MM.1S (cell line): ENCODE data around the gene UCP3.

Source experiments
- DNase-seq: peaks from one replicate; pipeline ENCODE4 v3.0.0-alpha.2; 2015
- H2AFZ ChIP-seq: fragments of 300-600 bp; sonication (generic); 2 replicates; pipeline ENCODE4 v1.6.0; 2016; ENCODE audit warnings: antibody characterized with exemption, low read length
- H3F3A ChIP-seq: fragments of 300-600 bp; sonication (generic); 2 replicates; pipeline ENCODE4 v1.6.1; 2016; ENCODE audit warnings: mild to moderate bottlenecking, antibody characterized with exemption, low read length, moderate library complexity, mixed read lengths; ENCODE audit not compliant: insufficient read depth
- H3K27ac ChIP-seq: fragments of 300-600 bp; sonication (generic); 2 replicates; pipeline ENCODE4 v1.5.1; 2016; ENCODE audit warnings: mild to moderate bottlenecking, low read length
- H3K27me3 ChIP-seq: fragments of 300-600 bp; sonication (generic); replicated peaks from 2 replicates; pipeline ENCODE4 v1.6.0; 2016; ENCODE audit warnings: low read length; ENCODE audit not compliant: insufficient read depth
- H3K36me3 ChIP-seq: fragments of 300-600 bp; sonication (generic); replicated peaks from 2 replicates; pipeline ENCODE4 v1.6.1; 2016; ENCODE audit warnings: mild to moderate bottlenecking, low read length, mixed read lengths; ENCODE audit not compliant: insufficient read depth
- H3K4me1 ChIP-seq: fragments of 300-600 bp; sonication (generic); 2 replicates; pipeline ENCODE4 v1.6.1; 2016; ENCODE audit warnings: low read length, mixed read lengths
- H3K4me2 ChIP-seq: fragments of 300-600 bp; sonication (generic); 2 replicates; pipeline ENCODE4 v1.6.0; 2016; ENCODE audit warnings: low read depth, low read length
- H3K4me3 ChIP-seq: fragments of 300-600 bp; sonication (generic); 2 replicates; pipeline ENCODE4 v1.5.1; 2016; ENCODE audit warnings: low read length, mixed read lengths
- H3K79me2 ChIP-seq: fragments of 300-600 bp; sonication (generic); 2 replicates; pipeline ENCODE4 v1.6.1; 2016; ENCODE audit warnings: mixed run types, low read length, mixed read lengths
- H3K9ac ChIP-seq: fragments of 300-600 bp; sonication (generic); 2 replicates; pipeline ENCODE4 v1.6.1; 2016; ENCODE audit warnings: low read length, mixed read lengths
- H3K9me2 ChIP-seq: fragments of 300-600 bp; sonication (generic); replicated peaks from 2 replicates; pipeline ENCODE4 v1.6.1; 2016; ENCODE audit warnings: mild to moderate bottlenecking, low read length, mixed read lengths; ENCODE audit not compliant: insufficient read depth
- H3K9me3 ChIP-seq: fragments of 300-600 bp; sonication (generic); replicated peaks from 2 replicates; pipeline ENCODE4 v1.6.1; 2016; ENCODE audit warnings: mild to moderate bottlenecking, low read length, mixed read lengths; ENCODE audit not compliant: insufficient read depth
- H4K20me1 ChIP-seq: fragments of 300-600 bp; sonication (generic); 2 replicates; pipeline ENCODE4 v1.6.1; 2016; ENCODE audit warnings: mild to moderate bottlenecking, low read length, moderate library complexity, mixed read lengths; ENCODE audit not compliant: insufficient read depth
- EZH2 ChIP-seq: fragments of 300-600 bp; sonication (generic); optimal IDR thresholded peaks from 2 replicates; pipeline ENCODE3; 2017; ENCODE audit warnings: low read depth, mild to moderate bottlenecking, antibody characterized with exemption, low read length, mixed read lengths
- EZH2phosphoT487 ChIP-seq: fragments of 300-600 bp; sonication (generic); IDR thresholded peaks from 2 replicates; pipeline ENCODE4 v1.6.1; 2018; ENCODE audit warnings: antibody characterized with exemption, low read length
- TF ChIP-seq, protein P1 (sequence below): fragments of 300-600 bp; sonication (generic); IDR thresholded peaks from 2 replicates; pipeline ENCODE4 v1.5.1; 2016; ENCODE audit warnings: antibody characterized with exemption, low read length, mixed read lengths

The UCP3 gene

DNA sequence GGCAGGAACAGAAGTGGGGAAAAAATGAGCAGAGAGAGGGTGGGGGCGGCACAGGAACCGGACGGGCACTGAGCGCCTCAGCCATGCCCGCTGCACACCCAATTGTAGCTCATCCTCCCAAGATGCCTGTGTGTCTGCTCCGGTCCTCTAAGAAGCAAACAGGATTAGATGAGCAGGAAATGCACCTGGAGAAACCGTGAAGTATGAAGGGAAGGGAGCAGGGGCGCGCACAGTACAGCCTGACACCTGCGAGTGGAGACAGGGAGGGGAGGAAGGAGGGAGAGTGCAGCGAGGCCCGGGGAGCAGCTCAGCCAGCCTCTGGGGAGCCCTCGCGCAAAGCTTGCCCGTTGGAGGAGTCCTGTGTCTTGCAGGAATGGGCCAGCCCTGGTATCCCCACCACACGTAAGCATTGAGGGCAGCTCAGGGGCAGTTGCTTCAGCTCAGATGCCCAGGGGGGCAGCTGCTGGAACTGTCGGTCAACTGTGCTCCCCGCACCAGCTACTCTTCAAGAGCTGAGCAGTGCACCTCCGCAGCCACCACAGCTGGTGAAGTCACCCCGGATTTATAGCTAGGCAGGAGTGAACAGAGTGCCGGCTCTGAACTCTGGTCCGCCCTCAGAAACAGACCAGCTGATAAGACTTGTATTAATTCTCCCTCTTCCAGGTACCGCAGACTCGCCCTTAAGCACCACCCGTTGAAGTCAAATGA is 51.1 kb downstream of the UCP3 start:
- no peak overlapping the region for H3K4me2 ChIP-seq
- H4K20me1 ChIP-seq, result no peaks in the 10 kb centered on the region
- no peak for DNase-seq
- no peak overlapping the region for H3K27ac ChIP-seq
- no peaks in the 10 kb centered on the region for H3K9me2 ChIP-seq
- no peak overlapping the region for H2AFZ ChIP-seq
- H3K79me2 ChIP-seq, result no peaks in the 10 kb centered on the region
- TF ChIP-seq, protein P1, sequence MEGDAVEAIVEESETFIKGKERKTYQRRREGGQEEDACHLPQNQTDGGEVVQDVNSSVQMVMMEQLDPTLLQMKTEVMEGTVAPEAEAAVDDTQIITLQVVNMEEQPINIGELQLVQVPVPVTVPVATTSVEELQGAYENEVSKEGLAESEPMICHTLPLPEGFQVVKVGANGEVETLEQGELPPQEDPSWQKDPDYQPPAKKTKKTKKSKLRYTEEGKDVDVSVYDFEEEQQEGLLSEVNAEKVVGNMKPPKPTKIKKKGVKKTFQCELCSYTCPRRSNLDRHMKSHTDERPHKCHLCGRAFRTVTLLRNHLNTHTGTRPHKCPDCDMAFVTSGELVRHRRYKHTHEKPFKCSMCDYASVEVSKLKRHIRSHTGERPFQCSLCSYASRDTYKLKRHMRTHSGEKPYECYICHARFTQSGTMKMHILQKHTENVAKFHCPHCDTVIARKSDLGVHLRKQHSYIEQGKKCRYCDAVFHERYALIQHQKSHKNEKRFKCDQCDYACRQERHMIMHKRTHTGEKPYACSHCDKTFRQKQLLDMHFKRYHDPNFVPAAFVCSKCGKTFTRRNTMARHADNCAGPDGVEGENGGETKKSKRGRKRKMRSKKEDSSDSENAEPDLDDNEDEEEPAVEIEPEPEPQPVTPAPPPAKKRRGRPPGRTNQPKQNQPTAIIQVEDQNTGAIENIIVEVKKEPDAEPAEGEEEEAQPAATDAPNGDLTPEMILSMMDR, result no peak
- TF ChIP-seq EZH2phosphoT487, result no peak
- no peak for TF ChIP-seq EZH2
- no peak overlapping the region for H3K9ac ChIP-seq
- no peaks in the 10 kb centered on the region; the same call in 1 of the 2 replicates for H3K27me3 ChIP-seq
- H3K4me3 ChIP-seq, result no peak overlapping the region
- H3K4me1 ChIP-seq, result no peaks in the 10 kb centered on the region
- H3K9me3 ChIP-seq, result no peaks in the 10 kb centered on the region
- H3K36me3 ChIP-seq, result no peaks in the 10 kb centered on the region
- H3F3A ChIP-seq, result no peaks in the 10 kb centered on the region

DNA sequence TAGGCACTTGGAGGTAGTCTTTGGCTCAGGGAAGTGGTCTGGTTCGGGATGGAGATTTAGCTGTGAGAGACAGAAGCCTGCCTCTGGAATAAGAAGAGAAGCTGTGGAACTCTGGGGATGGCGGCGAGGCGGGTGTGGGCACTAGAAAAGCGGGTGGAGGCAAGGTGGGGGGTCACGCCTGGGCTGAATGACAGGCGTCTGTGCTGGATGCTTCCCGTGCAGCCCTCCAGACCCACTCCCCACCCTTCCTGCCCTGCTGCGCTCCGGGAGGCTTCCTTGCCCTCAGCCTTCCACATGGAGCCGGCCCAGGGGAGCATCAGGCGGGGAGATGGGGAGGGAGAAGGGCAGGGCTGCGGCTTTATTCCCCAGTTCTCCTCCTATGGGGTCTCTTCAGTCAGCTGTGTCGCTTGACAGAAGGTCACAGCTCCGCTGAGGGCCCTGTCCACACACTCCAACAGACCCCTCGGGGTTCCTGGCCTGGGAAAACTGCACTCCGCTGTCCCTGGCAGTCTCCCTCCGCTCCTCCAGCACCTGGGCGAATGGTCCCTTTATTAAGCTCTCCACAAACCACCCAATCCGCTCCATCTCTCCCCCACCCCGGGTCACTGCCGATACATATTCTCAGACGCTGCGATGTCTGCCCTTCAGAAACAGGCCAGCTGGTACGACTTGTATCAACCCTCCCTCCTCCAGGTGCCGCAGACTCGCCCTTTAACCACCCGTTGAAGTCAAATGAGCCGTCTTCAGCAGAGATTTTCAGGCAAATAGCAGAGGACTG is 51.8 kb downstream of the UCP3 start:
- H3K4me1 ChIP-seq, result no peaks in the 10 kb centered on the region
- no peaks in the 10 kb centered on the region for H3K9me3 ChIP-seq
- no peak overlapping the region for H3K9ac ChIP-seq
- H3K79me2 ChIP-seq, result no peaks in the 10 kb centered on the region
- H3F3A ChIP-seq, result no peaks in the 10 kb centered on the region
- DNase-seq, result no peak
- H3K27ac ChIP-seq, result no peak overlapping the region
- no peaks in the 10 kb centered on the region; the same call in 1 of the 2 replicates for H3K27me3 ChIP-seq
- no peak overlapping the region for H3K4me2 ChIP-seq
- no peaks in the 10 kb centered on the region for H3K9me2 ChIP-seq
- no peaks in the 10 kb centered on the region for H4K20me1 ChIP-seq
- no peak for TF ChIP-seq EZH2phosphoT487
- TF ChIP-seq, protein P1, result no peak
- no peak for TF ChIP-seq EZH2
- no peak overlapping the region for H2AFZ ChIP-seq
- H3K4me3 ChIP-seq, result no peak overlapping the region
- no peaks in the 10 kb centered on the region for H3K36me3 ChIP-seq

DNA sequence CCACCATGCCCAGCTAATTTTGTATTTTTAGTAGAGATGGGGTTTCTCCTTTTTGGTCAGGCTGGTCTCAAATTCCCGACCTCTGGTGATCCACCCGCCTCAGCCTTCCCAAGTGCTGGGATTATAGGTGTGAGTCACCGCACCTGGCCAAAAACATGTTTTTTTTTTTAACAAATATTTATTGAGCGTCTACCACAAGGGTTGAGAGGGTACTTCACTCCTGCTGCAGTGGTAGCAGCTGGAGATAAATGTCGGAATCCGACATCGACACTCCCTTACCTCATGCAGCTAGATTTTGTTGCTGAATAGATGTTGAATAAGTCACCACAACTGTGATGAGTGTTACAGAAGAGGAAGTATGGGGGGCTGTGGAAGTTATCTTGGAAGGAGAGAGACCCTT is 57.1 kb downstream of the UCP3 start:
- Histone ChIP-seq H2AFZ (no peak overlapping the region), H3K27me3 (no peaks in the 10 kb centered on the region), H4K20me1 (no peaks in the 10 kb centered on the region), H3K4me2 (no peak overlapping the region), H3K4me3 (no peak overlapping the region), H3K79me2 (no peaks in the 10 kb centered on the region), H3K4me1 (no peaks in the 10 kb centered on the region), H3K9me3 (no peaks in the 10 kb centered on the region), H3K36me3 (no peaks in the 10 kb centered on the region), H3K9ac (no peak overlapping the region), H3K27ac (no peak overlapping the region), H3K9me2 (no peaks in the 10 kb centered on the region), H3F3A (no peaks in the 10 kb centered on the region)
- no peak for DNase-seq
- TF ChIP-seq EZH2phosphoT487, result no peak
- no peak for TF ChIP-seq EZH2
- TF ChIP-seq, protein P1, result no peak
